GM23338 (cell line): ENCODE measurements around the gene RNF6.

ENCODE experiments used
- CREB1 ChIP-seq: fragments of 250-450 bp; sonication (Bioruptor Pico); IDR thresholded peaks from 2 replicates; pipeline ENCODE4 v1.5.0; 2020; ENCODE audit warnings: low read depth, mild to moderate bottlenecking, moderate library complexity
- EZH2 ChIP-seq: fragments of 200-600 bp; sonication (generic); IDR thresholded peaks from one replicate; pipeline ENCODE4 v1.8.0; 2017; ENCODE audit warnings: antibody characterized with exemption, mild to moderate bottlenecking, low read depth; ENCODE audit not compliant: unreplicated experiment
- POLR2AphosphoS5 ChIP-seq: IDR thresholded peaks from 2 replicates; pipeline ENCODE4 v1.6.1; 2016; ENCODE audit warnings: antibody characterized with exemption, low read depth
- REST ChIP-seq: IDR thresholded peaks from one replicate; pipeline ENCODE4 v1.6.1; 2018; ENCODE audit warnings: antibody characterized with exemption; ENCODE audit not compliant: unreplicated experiment

- TF ChIP-seq EZH2, result no peak
- TF ChIP-seq REST, result no peak
- TF ChIP-seq CREB1 (CRISPR knock-in tag), result no peak
- TF ChIP-seq POLR2AphosphoS5, result no peak
These were observed 53.8 kb downstream of the RNF6 start for GRCh38 chr13:26168237-26168814.
